HepG2 (cell line): Measurements from ENCODE around the gene ZMIZ1. TPM values are rescaled to one million over a fixed set of nuclear protein-coding genes. Genes with fewer than 3 reads are reported as not detected.

Experiments
- ATRX ChIP-seq: sonication (generic); formaldehyde crosslinking; IDR thresholded peaks from 2 replicates; pipeline ENCODE4 v1.4.0; 2020; ENCODE audit warnings: missing genetic modification reagents, borderline replicate concordance
- HOXA7 ChIP-seq: sonication (generic); formaldehyde crosslinking; IDR thresholded peaks from 2 replicates; pipeline ENCODE4 v1.8.1; 2022; ENCODE audit warnings: mild to moderate bottlenecking, missing genetic modification reagents, moderate library complexity
- MTA1 ChIP-seq: sonication (generic); formaldehyde crosslinking; IDR thresholded peaks from 2 replicates; pipeline ENCODE4 v1.4.0; 2020; ENCODE audit warnings: missing genetic modification reagents, mild to moderate bottlenecking, borderline replicate concordance
- MTF1 ChIP-seq: sonication (generic); formaldehyde crosslinking; IDR thresholded peaks from 2 replicates; pipeline ENCODE4 v1.5.0; 2020; ENCODE audit warnings: missing genetic modification reagents
- MYPOP ChIP-seq: sonication (generic); formaldehyde crosslinking; IDR thresholded peaks from 2 replicates; pipeline ENCODE4 v1.8.1; 2023; ENCODE audit warnings: mild to moderate bottlenecking, moderate library complexity, missing genetic modification reagents
- NFIC ChIP-seq: IDR thresholded peaks from 2 replicates; pipeline ENCODE4 v1.6.1; 2012; ENCODE audit warnings: mild to moderate bottlenecking, low read length, inconsistent platforms
- PLSCR1 ChIP-seq: sonication (generic); formaldehyde crosslinking; IDR thresholded peaks from 2 replicates; pipeline ENCODE4 v1.5.0; 2020; ENCODE audit warnings: missing genetic modification reagents, mild to moderate bottlenecking, borderline replicate concordance
- POLR2AphosphoS5 ChIP-seq: IDR thresholded peaks from 2 replicates; pipeline ENCODE4 v1.6.1; 2012; ENCODE audit warnings: low read depth, low read length
- PREB ChIP-seq: sonication (generic); formaldehyde crosslinking; IDR thresholded peaks from 2 replicates; pipeline ENCODE4 v1.4.0; 2020; ENCODE audit warnings: missing genetic modification reagents
- PRPF4 ChIP-seq: fragments of 200-400 bp; formaldehyde crosslinking; IDR thresholded peaks from 2 replicates; pipeline ENCODE4 v1.6.1; 2016; ENCODE audit warnings: low read length, low read depth; ENCODE audit not compliant: poor library complexity, severe bottlenecking
- REST ChIP-seq, 2 experiments: IDR thresholded peaks; 2 replicates each; pipeline ENCODE4 v1.6.1; 2011 to 2012; ENCODE audit warnings: low read length in 2 of 2, borderline replicate concordance in 1 of 2, low read depth in 1 of 2, mild to moderate bottlenecking in 1 of 2, moderate library complexity in 1 of 2
- ZNF121 ChIP-seq: sonication (generic); formaldehyde crosslinking; IDR thresholded peaks from 2 replicates; pipeline ENCODE4 v1.5.0; 2020; ENCODE audit warnings: mild to moderate bottlenecking, missing genetic modification reagents
- ZNF609 ChIP-seq: sonication (generic); formaldehyde crosslinking; IDR thresholded peaks from 2 replicates; pipeline ENCODE4 v1.4.0; 2020; ENCODE audit warnings: mild to moderate bottlenecking, missing genetic modification reagents, borderline replicate concordance
- ZNF614 ChIP-seq: IDR thresholded peaks from 2 replicates; pipeline ENCODE4 v1.6.1; 2018; ENCODE audit warnings: missing biosample characterization, missing genetic modification reagents, inconsistent platforms, borderline replicate concordance
- ZNF724P ChIP-seq: sonication (generic); formaldehyde crosslinking; IDR thresholded peaks from 2 replicates; pipeline ENCODE4 v1.8.0; 2022; ENCODE audit warnings: missing genetic modification reagents, borderline replicate concordance
- polyA plus RNA-seq, 8 experiments: library from polyadenylated mRNA; depleted of rRNA in 3 of 8; stranded (reverse) in 7 of 8; unstranded in 1 of 8; fragments of >200 nt; fragmentation: Illumina TruSeq in 4 of 8; extraction: Trizol in 4 of 8; gene quantifications; 2 replicates each; pipeline versions ENCODE4 v1.2.1 to v1.2.3, GENCODE V29; 2011 to 2016; ENCODE audit warnings: low read depth in 4 of 8, missing spikeins in 1 of 8, mixed read lengths in 1 of 8; ENCODE audit not compliant: insufficient read depth in 1 of 8
- total RNA-seq, 5 experiments: library from RNA; depleted of rRNA; stranded (reverse); fragments of >200 nt; fragmentation: Illumina TruSeq; extraction: Trizol; gene quantifications; 2 replicates each; pipeline ENCODE4 v1.2.3, GENCODE V29; 2016; ENCODE audit warnings: low read depth in 1 of 5

Gene ZMIZ1
- total and polyA plus RNA-seq, 2 of the 13 experiments (the other 11 are each of a cell fraction or from before 2014, with no cell fraction given): 5.3 to 10.2 TPM

- TF ChIP-seq MTA1 (CRISPR knock-in tag): no peak
- TF ChIP-seq NFIC: no peak
- no peak for TF ChIP-seq MTF1
- no peak for TF ChIP-seq PLSCR1 (CRISPR knock-in tag)
- TF ChIP-seq HOXA7 (CRISPR knock-in tag): no peak
- TF ChIP-seq POLR2AphosphoS5: no peak
- no peak for TF ChIP-seq PRPF4
- no peak for TF ChIP-seq ZNF724P (CRISPR knock-in tag)
- TF ChIP-seq ZNF609 (CRISPR knock-in tag): no peak
- TF ChIP-seq MYPOP: no peak
- no peak for TF ChIP-seq ZNF614 (CRISPR knock-in tag)
- no peak for TF ChIP-seq REST (IDR thresholded peaks at IDR 0.05; ENCODE audit: borderline replicate concordance in 1 of 2, low read depth in 1 of 2, low read length in 2 of 2)
- no peak for TF ChIP-seq PREB (CRISPR knock-in tag)
- TF ChIP-seq ZNF121: no peak
- TF ChIP-seq ATRX (CRISPR knock-in tag): no peak
These were observed 20.7 kb upstream of the ZMIZ1 start (continued) for GRCh38 chr10:79047875-79048638.
